H9 (cell line): ENCODE measurements around the gene RAB40B. TPM values are rescaled to one million over a fixed set of nuclear protein-coding genes. Genes with fewer than 3 reads are reported as not detected.

ENCODE experiments used
- DNase-seq: peaks from one replicate; pipeline ENCODE4 v3.0.0-alpha.2; 2017
- H2AFZ ChIP-seq: one replicate; pipeline ENCODE4 v1.6.1; 2013; ENCODE audit warnings: mild to moderate bottlenecking, low read length, control low read depth, moderate library complexity
- H2AK5ac ChIP-seq: 2 replicates; pipeline ENCODE4 v1.6.1; 2013; ENCODE audit warnings: low read length, control low read depth, mixed read lengths; ENCODE audit not compliant: insufficient read length
- H2BK120ac ChIP-seq: one replicate; pipeline ENCODE4 v1.6.1; 2013; ENCODE audit warnings: low read depth, mild to moderate bottlenecking, low read length, control low read depth, inconsistent platforms; ENCODE audit not compliant: poor library complexity, severe bottlenecking
- H2BK12ac ChIP-seq: 2 replicates; pipeline ENCODE4 v1.6.1; 2013; ENCODE audit warnings: low read length, control low read depth, mixed read lengths, low read depth; ENCODE audit not compliant: insufficient read length
- H2BK15ac ChIP-seq: 2 replicates; pipeline ENCODE4 v1.6.1; 2013; ENCODE audit warnings: low read depth, low read length, control low read depth
- H2BK20ac ChIP-seq: one replicate; pipeline ENCODE4 v1.6.1; 2013; ENCODE audit warnings: low read depth, mild to moderate bottlenecking, low read length, control low read depth, inconsistent platforms; ENCODE audit not compliant: poor library complexity, severe bottlenecking
- H2BK5ac ChIP-seq: 2 replicates; pipeline ENCODE4 v1.6.1; 2013; ENCODE audit warnings: low read length, control low read depth, mixed read lengths; ENCODE audit not compliant: insufficient read length
- H3K14ac ChIP-seq: 2 replicates; pipeline ENCODE4 v1.6.1; 2013; ENCODE audit warnings: low read length, control low read depth; ENCODE audit not compliant: insufficient read depth
- H3K18ac ChIP-seq: 2 replicates; pipeline ENCODE4 v1.6.1; 2013; ENCODE audit warnings: low read depth, mild to moderate bottlenecking, mixed read lengths, low read length, control low read depth; ENCODE audit not compliant: insufficient read length
- H3K23ac ChIP-seq: 2 replicates; pipeline ENCODE4 v1.6.1; 2013; ENCODE audit warnings: low read length, control low read depth, mixed read lengths, low read depth; ENCODE audit not compliant: insufficient read length
- H3K23me2 ChIP-seq: 2 replicates; pipeline ENCODE4 v1.6.1; 2013; ENCODE audit warnings: low read depth, mild to moderate bottlenecking, mixed read lengths, low read length, control low read depth; ENCODE audit not compliant: insufficient read length, poor library complexity, severe bottlenecking
- H3K27ac ChIP-seq: 2 replicates; pipeline ENCODE4 v1.5.1; 2013; ENCODE audit warnings: low read length, control low read depth, mixed read lengths, low read depth; ENCODE audit not compliant: insufficient read length
- H3K27me3 ChIP-seq: 2 replicates; pipeline ENCODE4 v1.6.1; 2013; ENCODE audit warnings: low read length, control low read depth, inconsistent platforms; ENCODE audit not compliant: insufficient read depth
- H3K4ac ChIP-seq: 2 replicates; pipeline ENCODE4 v1.6.1; 2013; ENCODE audit warnings: low read depth, mild to moderate bottlenecking, control low read depth, inconsistent platforms, low read length, moderate library complexity
- H3K4me1 ChIP-seq: 2 replicates; pipeline ENCODE4 v1.6.1; 2013; ENCODE audit warnings: low read length, control low read depth, inconsistent platforms; ENCODE audit not compliant: insufficient read depth
- H3K4me2 ChIP-seq: 2 replicates; pipeline ENCODE4 v1.6.1; 2013; ENCODE audit warnings: low read length, control low read depth, mixed read lengths; ENCODE audit not compliant: insufficient read length, insufficient read depth
- H3K56ac ChIP-seq: 2 replicates; pipeline ENCODE4 v1.6.1; 2013; ENCODE audit warnings: low read depth, mild to moderate bottlenecking, mixed read lengths, low read length, control low read depth; ENCODE audit not compliant: insufficient read length
- H3K79me1 ChIP-seq: 2 replicates; pipeline ENCODE4 v1.6.1; 2013; ENCODE audit warnings: low read depth, mild to moderate bottlenecking, moderate library complexity, low read length, control low read depth, inconsistent platforms; ENCODE audit not compliant: insufficient read depth, poor library complexity, severe bottlenecking
- H3K79me2 ChIP-seq: 2 replicates; pipeline ENCODE4 v1.6.1; 2013; ENCODE audit warnings: low read length, control low read depth, inconsistent platforms; ENCODE audit not compliant: insufficient read depth
- H3K9ac ChIP-seq: 2 replicates; pipeline ENCODE4 v1.6.1; 2013; ENCODE audit warnings: low read length, control low read depth, mixed read lengths; ENCODE audit not compliant: insufficient read length; ENCODE audit errors: extremely low read depth
- H3K9me3 ChIP-seq: one replicate; pipeline ENCODE4 v1.6.1; 2013; ENCODE audit warnings: low read depth, low read length, inconsistent platforms; ENCODE audit not compliant: control insufficient read depth
- H3T11ph ChIP-seq: one replicate; pipeline ENCODE4 v1.6.1; 2013; ENCODE audit warnings: mild to moderate bottlenecking, low read length, control low read depth, inconsistent platforms
- H4K20me1 ChIP-seq: one replicate; pipeline ENCODE4 v1.6.1; 2013; ENCODE audit not compliant: control insufficient read depth, insufficient read length, insufficient read depth
- H4K5ac ChIP-seq: 2 replicates; pipeline ENCODE4 v1.6.1; 2013; ENCODE audit warnings: low read depth, mild to moderate bottlenecking, mixed read lengths, low read length, control low read depth; ENCODE audit not compliant: insufficient read length
- H4K8ac ChIP-seq: replicated peaks from 2 replicates; pipeline ENCODE4 v1.6.1; 2013; ENCODE audit warnings: low read length, control low read depth, mixed read lengths, low read depth; ENCODE audit not compliant: insufficient read length
- H4K91ac ChIP-seq: 2 replicates; pipeline ENCODE4 v1.6.1; 2013; ENCODE audit warnings: low read depth, mild to moderate bottlenecking, moderate library complexity, mixed read lengths, low read length, control low read depth; ENCODE audit not compliant: insufficient read length
- H3K27ac Mint-ChIP-seq, 3 experiments: 2 replicates in 2 of 3; 3 replicates in 1 of 3; pipeline ENCODE4 v1.8.0; 2020 to 2021; ENCODE audit warnings: mixed read lengths in 3 of 3, mild to moderate bottlenecking in 1 of 3, moderate library complexity in 1 of 3
- H3K27me3 Mint-ChIP-seq: 2 replicates; pipeline ENCODE4 v1.8.0; 2021; ENCODE audit warnings: low read depth, mild to moderate bottlenecking, moderate library complexity, mixed read lengths
- H3K36me3 Mint-ChIP-seq, 3 experiments: 2 replicates in 2 of 3; 3 replicates in 1 of 3; pipeline ENCODE4 v1.8.0; 2020 to 2021; ENCODE audit warnings: low read depth in 3 of 3, mixed read lengths in 3 of 3; ENCODE audit not compliant: insufficient read depth in 1 of 3
- H3K4me1 Mint-ChIP-seq, 2 experiments: 2 replicates each; pipeline ENCODE4 v1.8.0; 2020; ENCODE audit warnings: mixed read lengths in 2 of 2
- H3K4me3 Mint-ChIP-seq, 2 experiments: 2 replicates in 1 of 2; 3 replicates in 1 of 2; pipeline ENCODE4 v1.8.0; 2020 to 2021; ENCODE audit warnings: mild to moderate bottlenecking in 2 of 2, mixed read lengths in 2 of 2, moderate library complexity in 1 of 2
- H3K9me3 Mint-ChIP-seq, 2 experiments: 2 replicates in 1 of 2; 3 replicates in 1 of 2; pipeline ENCODE4 v1.8.0; 2020; ENCODE audit warnings: mild to moderate bottlenecking in 2 of 2, mixed read lengths in 2 of 2, moderate library complexity in 1 of 2
- WGBS: extraction: QIAGEN DNeasy Blood & Tissue Kit; methylation state at CpG from one replicate; pipeline ENCODE4 v1.1.7; 2013; ENCODE audit warnings: missing lambda C conversion rate, low lambda C conversion rate, mixed read lengths; ENCODE audit not compliant: insufficient read length; ENCODE audit errors: extremely low coverage; 5-methylcytosine and 5-hydroxymethylcytosine counted together
- total RNA-seq: library from RNA; stranded (reverse); gene quantifications from 2 replicates; pipeline ENCODE4 v1.2.1, GENCODE V29; 2021
- TF ChIP-seq, protein P1 (sequence below): fragments of 200-600 bp; sonication (generic); conservative IDR thresholded peaks from 3 replicates; pipeline ENCODE4 v1.8.0; 2021; ENCODE audit warnings: antibody characterized with exemption, mild to moderate bottlenecking

Gene RAB40B
- total RNA-seq, 1 experiment from 2014 or later = 3.5 TPM

DNA sequence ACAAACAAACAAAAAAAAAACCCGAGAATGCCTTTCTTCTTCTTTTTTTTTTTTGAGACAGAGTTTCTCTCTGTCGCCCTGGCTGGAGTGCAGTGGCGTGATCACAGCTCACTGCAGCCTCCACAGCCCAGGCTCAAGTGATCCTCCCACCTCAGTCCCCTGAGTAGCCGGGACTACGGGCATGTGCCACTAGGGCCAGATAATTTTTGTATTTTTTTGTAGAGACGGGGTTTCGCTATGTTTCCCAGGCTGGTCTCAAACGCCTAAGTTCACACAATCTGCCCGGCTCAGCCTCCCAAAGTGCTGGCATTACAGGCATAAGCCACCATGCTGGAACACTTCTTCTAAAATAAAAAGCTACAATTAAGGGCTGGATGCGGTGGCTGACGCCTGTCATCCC is 33.3 kb downstream of the RAB40B start:
- Mint-ChIP-seq H3K4me3 (peak overlapping the region in 1 of 2 experiments; percentile 56; a peak in 1 of 5 replicates), H3K9me3 (peaks cover 0 to 3% of the 10 kb centered on the region in 2 experiments; a peak in 1 of 5 replicates), H3K4me1 (peaks cover 6 to 14% of the 10 kb centered on the region in 2 experiments), H3K36me3 (no peaks in the 10 kb centered on the region; a peak in 1 of 7 replicates), H3K27me3 (peaks cover 4% of the 10 kb centered on the region), H3K27ac (peak overlapping the region in 2 of 3 experiments; percentile 10 to 76; a peak in 3 of 7 replicates)
- Histone ChIP-seq H2BK15ac (no peak overlapping the region), H3K18ac (no peak overlapping the region), H3K23me2 (no peaks in the 10 kb centered on the region), H2BK120ac (no peak overlapping the region), H3K9ac (no peak overlapping the region), H2BK12ac (no peak overlapping the region), H3K4me1 (no peaks in the 10 kb centered on the region; the same call in 1 of the 2 replicates), H3K4ac (no peak overlapping the region), H3K27ac (no peak overlapping the region), H3K4me2 (no peak overlapping the region), H3T11ph (no peak overlapping the region), H3K14ac (no peak overlapping the region), H4K5ac (no peak overlapping the region), H4K8ac (no peak overlapping the region), H3K23ac (no peak overlapping the region), H3K79me1 (no peaks in the 10 kb centered on the region), H2BK20ac (no peak overlapping the region), H2AFZ (no peak overlapping the region), H3K79me2 (no peaks in the 10 kb centered on the region), H3K27me3 (no peaks in the 10 kb centered on the region), H3K56ac (no peak overlapping the region), H3K9me3 (no peaks in the 10 kb centered on the region), H4K20me1 (no peaks in the 10 kb centered on the region), H2AK5ac (no peak overlapping the region), H4K91ac (no peak overlapping the region), H2BK5ac (no peak overlapping the region)
- no peak for DNase-seq
- TF ChIP-seq, protein P1, sequence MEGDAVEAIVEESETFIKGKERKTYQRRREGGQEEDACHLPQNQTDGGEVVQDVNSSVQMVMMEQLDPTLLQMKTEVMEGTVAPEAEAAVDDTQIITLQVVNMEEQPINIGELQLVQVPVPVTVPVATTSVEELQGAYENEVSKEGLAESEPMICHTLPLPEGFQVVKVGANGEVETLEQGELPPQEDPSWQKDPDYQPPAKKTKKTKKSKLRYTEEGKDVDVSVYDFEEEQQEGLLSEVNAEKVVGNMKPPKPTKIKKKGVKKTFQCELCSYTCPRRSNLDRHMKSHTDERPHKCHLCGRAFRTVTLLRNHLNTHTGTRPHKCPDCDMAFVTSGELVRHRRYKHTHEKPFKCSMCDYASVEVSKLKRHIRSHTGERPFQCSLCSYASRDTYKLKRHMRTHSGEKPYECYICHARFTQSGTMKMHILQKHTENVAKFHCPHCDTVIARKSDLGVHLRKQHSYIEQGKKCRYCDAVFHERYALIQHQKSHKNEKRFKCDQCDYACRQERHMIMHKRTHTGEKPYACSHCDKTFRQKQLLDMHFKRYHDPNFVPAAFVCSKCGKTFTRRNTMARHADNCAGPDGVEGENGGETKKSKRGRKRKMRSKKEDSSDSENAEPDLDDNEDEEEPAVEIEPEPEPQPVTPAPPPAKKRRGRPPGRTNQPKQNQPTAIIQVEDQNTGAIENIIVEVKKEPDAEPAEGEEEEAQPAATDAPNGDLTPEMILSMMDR = no peak
- WGBS = no CpG with 5 or more reads among the region's 11 CpGs
